Left ventricle myocardium superior (tissue), 1 donor: ENCODE results near the gene DIPK1B. TPM values are rescaled to one million over a fixed set of nuclear protein-coding genes. Genes with fewer than 3 reads are reported as not detected.

ENCODE experiments used
- ATAC-seq: fragments of 200-7000 bp; cut with Tn5 transposase; one replicate; pipeline ENCODE4 v1.9.1; 2020; ENCODE audit warnings: mild to moderate bottlenecking, moderate library complexity
- DNase-seq: peaks from one replicate; pipeline ENCODE4 v3.0.0-alpha.2; 2020
- intact Hi-C: fragments of 100-400 bp; cut with micrococcal nuclease; formaldehyde crosslinking; loops from one replicate; pipeline ENCODE4 v1.11.0; 2022
- total RNA-seq: library from RNA; stranded (reverse); fragmentation: NEBNext Ultra II Directional; extraction: Animal tissue kit (Norgen Biotek cat#: 25700); gene quantifications from one replicate; pipeline ENCODE4 v1.2.1, GENCODE V29; 2021
- donor health status: DM: no; HTN: yes; CAD: no; lungs with severe emphysema.

Gene DIPK1B
- total RNA-seq, 1 donor from 2014 or later: 22.3 TPM

DNA sequence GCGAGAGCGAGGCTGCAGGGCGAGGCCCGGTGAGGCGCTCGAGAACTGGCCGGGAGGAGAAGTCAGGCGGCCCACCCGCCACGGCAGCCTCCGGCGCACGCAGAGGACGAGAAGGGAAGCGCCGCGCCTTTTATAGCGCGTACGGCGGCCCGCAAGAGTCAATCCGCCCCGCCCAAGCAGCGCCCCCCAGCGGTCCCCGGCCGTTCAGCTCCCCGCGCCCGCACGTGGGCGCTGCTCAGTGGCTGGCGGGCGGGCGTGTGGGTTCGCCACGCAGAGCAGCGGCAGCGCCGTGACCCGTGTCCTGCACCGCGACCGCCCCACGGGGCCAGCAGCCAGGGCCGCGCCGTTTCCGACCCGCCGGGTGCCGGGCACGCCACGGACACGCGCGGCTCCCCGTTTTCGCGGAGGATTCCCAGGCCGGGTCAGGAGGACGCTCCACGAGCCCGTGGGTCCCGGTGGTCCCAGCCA is 15.7 kb downstream of the DIPK1B start:
- peak; percentile 84 for ATAC-seq
- DNase-seq: peak; percentile 96
- intact Hi-C loops: no loop called here

DNA sequence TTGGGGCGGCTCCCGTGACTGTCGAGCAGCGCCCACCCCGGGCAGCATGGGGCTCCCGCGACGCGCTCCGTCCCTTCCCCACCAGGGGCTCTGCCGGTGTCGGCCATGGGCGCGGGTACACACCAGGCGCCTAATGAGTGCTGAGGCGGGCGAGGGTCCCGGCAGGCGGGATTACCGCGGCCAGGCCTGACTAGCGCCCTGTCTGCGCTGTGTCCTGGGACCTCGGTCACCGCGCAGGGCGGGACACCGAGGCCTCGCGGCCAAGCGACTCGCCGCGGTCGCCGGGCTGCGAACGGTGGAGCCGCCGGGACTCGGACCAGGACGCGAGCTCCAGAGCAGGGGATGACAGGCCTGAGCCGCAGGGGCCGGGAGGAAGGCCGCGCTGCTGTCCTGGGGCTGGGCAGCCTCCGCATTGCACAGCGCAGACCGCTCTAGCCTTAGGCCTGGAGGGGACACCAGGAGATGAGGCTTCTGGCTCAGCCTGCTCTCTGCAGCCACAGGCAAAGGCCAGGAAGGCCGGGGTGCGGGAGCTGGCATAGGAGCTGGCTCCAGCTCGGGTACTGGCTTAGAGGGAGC is 16.3 kb downstream of the DIPK1B start:
- ATAC-seq (peak; percentile 48), DNase-seq (peak; percentile 60)
- intact Hi-C loops: no loop called here

DNA sequence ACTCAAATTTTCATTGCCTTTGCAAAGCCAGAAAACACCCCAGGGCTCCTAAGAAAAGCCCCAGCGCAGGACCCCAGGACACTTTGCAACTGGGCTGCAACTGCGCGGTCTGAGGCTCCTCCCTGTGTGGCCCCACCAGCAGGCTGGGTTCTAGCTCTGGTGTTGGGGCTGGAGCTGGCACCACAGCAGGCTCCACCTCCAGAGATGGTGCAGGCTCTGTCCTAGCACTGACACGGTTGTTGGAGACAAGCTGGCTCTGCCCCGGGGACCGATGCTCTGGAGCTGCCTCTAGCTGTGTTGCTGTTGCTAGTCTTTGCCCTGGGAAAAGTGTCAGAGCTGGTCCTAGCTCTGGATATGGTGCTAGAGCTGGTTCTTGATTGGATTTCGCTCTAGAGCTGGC is 16.8 kb downstream of the DIPK1B start:
- intact Hi-C loops: no loop called here
- ATAC-seq (peak; percentile 4), DNase-seq (no peak)

- DNase-seq: no peak
- intact Hi-C loops: no loop called here
Measured at GRCh38 chr9:136729926-136730325, 17.6 kb downstream of the DIPK1B start.

DNA sequence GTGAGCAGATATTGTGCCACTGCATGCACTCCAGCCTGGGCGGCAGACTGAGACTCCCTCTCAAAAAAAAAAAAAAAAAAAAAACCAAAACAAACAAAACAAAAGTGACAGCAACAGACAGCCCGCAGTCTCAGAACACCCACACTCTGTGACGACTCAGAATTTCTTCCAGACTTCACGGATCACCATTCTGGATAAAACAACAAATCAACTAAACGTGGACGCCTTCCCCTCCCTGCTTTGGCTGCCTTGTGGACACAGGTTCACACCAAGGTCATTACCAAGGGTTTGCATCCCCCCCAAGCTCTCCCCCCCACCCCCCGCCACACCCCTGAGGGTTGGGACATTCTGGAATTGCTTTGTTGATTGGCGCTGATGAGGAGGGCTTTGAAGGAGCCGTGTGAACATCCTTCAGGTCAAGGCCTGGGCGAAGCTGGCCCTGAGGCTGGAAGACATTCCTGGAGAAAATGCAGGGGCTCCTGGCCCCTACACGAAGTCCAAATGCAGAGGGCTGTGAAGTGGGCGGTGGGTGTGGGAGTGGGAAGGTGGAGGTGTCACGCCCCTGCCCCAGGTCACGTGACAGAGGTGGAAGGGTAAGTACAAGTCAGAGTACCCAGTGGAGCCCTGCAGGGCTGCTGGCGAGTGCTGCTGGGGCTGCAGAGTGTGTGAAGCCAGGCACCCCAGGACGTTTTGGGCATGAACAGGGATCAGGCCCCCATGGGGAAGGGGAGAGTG is 20.2 kb downstream of the DIPK1B start:
- DNase-seq (no peak), ATAC-seq (no peak)
- intact Hi-C loops: no loop called here

More at GRCh38 chr9:136729926-136730325, 17.6 kb downstream of the DIPK1B start:
- no peak for ATAC-seq

GRCh38 chr9:136733611-136734010 is 21.2 kb downstream of the DIPK1B start:
- DNase-seq: no peak
- no peak for ATAC-seq
- intact Hi-C loops: no loop called here

DNA sequence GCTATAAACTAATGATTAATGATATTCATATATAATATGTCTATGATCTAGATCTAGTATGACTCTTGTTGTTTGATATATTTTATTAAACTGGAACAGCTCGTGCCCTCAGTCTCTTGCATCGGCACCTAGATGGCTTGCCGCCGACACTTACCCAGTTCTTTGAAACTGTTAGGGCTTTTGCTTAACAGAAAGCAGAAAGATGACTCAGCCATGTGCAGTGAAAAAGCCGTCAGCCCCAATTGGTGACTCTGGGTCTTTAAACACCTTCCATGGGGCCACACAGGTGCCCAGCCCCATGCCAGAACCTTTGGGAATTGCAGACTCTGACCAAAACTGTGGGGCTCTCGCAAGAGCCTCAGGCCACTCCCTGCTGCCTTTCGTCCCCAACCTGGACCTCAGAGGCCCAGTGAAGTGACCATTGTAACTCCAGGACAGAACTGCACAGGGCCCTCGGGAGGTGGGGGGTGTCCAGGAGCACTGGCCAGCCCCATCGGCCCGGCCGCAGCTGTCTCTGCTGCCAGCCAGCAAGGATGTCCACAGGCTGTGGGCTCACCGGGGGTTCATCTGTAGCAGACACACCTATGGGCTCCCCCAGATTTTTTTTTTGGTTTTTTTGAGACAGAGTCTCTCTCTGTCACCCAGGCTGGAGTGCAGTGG is 22.6 kb downstream of the DIPK1B start:
- intact Hi-C loops: no loop called here
- ATAC-seq: no peak
- DNase-seq: no peak

DNA sequence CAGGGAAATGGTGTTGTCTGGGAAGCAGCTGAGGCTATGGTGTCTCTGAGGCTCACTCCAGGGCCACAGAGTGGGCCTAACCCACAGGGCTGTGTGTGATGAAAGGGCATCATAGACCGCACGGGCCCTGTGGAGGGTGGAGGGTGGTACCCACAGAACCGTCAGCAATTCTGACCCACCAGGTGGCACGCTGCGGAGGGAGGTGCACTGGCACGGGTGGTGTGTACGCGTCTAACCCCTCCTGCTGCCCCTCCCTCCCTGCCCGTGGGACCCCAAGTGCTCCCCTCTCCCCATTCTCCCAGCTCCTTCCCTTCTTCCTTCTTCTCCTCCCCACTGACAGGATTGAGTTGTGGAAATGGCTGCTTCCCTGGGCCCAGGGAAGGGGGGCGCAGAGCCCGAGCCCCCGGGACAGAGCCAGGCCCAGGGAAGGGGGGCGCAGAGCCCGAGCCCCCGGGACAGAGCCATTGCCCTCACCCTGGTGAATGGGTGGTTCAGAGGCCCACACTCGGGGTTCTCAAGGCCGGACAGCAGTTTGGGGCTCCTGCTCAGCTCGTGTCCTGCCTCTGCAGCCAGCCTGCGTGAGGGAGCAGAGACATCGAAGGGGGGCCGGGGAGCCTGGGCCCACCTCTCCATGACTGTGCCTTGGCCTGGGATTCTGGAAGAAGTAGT is 23.6 kb downstream of the DIPK1B start:
- DNase-seq: no peak
- intact Hi-C loops: no loop called here
- no peak for ATAC-seq

- ATAC-seq: no peak
- peak; percentile 13 for DNase-seq
- intact Hi-C loops: no loop called here
Measured at GRCh38 chr9:136738960-136739359, 26.6 kb downstream of the DIPK1B start.

DNA sequence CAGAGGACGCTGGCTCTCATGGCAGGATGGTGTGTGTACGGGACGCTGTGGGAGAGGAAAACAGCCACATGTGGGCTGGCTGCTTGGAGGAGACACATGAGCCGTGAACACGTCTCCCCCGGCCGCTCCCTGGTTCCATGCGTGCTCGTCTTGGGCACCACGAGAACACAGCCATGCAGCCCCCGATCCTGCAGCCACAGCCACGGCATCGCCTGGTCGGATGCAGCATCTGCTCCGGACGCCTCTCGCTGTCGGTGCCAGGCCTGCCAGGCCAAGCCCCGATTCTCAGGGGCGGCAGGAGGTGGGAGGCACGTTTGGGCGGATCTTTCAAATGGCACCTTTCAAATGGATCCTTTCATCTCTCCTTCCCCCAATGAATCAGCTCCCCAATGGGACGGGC is 27.1 kb downstream of the DIPK1B start:
- DNase-seq (peak; percentile 21), ATAC-seq (no peak)
- intact Hi-C loops: no loop called here

DNA sequence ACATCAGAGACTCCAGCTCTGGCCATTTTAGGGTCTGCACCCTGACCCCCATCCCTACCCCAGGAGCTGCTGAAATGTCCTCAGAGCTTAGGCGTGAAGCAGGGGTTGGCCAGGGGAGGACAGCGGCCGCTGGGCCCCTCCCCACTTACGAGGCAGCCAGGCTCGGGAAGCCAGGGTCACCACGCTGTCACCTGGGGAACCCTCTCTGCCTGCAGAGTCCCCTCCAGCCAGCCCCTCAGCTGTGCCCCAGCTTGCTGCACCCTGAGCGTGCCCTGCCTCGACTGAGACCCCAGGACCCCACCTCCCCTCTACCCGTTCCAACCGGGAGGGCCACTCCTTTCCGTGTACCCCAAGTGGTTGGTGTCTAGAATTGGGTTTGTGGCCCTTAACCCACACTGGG is 27.7 kb downstream of the DIPK1B start:
- DNase-seq: peak; percentile 16
- intact Hi-C loops: no loop called here

GRCh38 chr9:136740491-136740890 is 28.1 kb downstream of the DIPK1B start:
- ATAC-seq: no peak

More for the DNA sequence above, 27.7 kb downstream of the DIPK1B start:
- no peak for ATAC-seq

GRCh38 chr9:136740971-136741882 is 28.9 kb downstream of the DIPK1B start:
- ATAC-seq (peak; percentile 76), DNase-seq (peak; percentile 74)
- intact Hi-C loops: no loop called here

More at GRCh38 chr9:136740491-136740890, 28.1 kb downstream of the DIPK1B start:
- no peak for DNase-seq
- intact Hi-C loops: no loop called here

DNA sequence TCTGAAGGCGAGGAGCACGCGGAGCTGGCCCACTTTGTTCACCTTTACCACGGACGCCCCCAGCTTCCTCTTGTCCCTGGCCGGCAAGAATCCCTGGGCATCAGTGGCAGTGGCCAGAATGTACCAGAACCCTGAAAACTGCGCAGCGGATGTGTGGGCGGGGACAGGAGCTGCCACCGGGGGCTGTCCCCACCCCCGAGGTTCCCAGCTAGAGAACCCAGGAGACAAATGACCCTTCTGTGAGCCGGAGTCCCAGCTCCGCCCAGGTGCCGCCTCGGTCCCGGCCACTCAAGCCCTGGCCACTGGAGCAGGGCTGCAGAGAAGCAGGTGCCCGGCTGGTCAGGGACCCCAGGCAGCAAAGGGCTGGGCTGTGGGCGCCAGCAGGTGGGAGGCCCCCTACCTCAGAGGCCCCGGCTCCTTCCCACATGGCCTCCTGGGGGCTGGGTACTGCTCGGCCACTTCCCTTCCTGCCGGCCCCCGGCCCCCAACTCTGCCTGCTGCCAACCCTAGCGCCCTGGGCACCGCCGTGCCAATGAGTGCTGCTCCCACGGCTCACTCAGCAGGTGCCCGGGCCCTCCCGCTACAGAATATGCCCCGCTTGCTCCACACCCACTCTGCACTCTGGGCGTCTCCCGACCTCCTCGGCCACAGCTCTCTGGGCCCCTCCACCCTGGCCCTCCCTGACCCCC is 29.7 kb downstream of the DIPK1B start:
- intact Hi-C loops: no loop called here
- DNase-seq (no peak), ATAC-seq (peak; percentile 7)

- DNase-seq (no peak), ATAC-seq (no peak)
- intact Hi-C loops: no loop called here
Measured at GRCh38 chr9:136742591-136743391, 30.4 kb downstream of the DIPK1B start, which contains the start of gene LCN10. LCN10 (minus strand) TSS chr9:136742940; CDS start chr9:136742903, 37 bp downstream.

DNA sequence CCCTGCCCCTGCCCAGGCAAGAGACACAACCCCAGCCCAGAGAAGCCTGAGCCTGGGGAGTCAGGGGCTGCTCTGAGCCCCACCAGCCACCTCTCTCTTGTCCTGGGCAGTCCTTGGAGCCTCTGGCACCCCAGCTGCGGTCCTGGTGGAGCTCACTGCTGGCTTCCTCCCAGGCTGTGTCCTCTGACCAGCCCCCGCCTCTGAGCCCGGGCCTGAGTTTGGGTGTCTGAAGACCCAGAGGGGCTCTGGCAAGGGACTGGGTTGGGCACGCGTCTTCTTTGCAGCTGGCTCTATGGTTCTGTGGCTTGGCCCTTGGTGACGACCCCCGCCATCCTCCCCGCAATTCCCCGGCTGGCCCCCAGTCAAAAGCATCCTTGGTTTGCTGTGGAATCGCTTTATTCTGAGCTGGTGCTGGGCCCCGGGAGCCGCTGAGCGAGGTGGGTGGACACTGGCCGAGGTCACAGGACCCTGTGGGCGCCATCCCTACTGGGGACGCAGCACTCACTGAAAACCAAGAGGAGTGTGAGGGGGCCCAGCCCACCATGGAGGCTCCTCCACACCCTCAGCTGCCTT is 31.4 kb downstream of the DIPK1B start:
- intact Hi-C loops: no loop called here
- DNase-seq (peak; percentile 16), ATAC-seq (no peak)

- ATAC-seq: no peak
- DNase-seq: peak; percentile 22
- intact Hi-C loops: no loop called here
Measured at GRCh38 chr9:136744773-136745172, 32.4 kb downstream of the DIPK1B start.
